ENCODE measurements around the gene GCA.
A peak's percentile ranks its signal among the peaks of the same experiment; 100 is the strongest.

DNA sequence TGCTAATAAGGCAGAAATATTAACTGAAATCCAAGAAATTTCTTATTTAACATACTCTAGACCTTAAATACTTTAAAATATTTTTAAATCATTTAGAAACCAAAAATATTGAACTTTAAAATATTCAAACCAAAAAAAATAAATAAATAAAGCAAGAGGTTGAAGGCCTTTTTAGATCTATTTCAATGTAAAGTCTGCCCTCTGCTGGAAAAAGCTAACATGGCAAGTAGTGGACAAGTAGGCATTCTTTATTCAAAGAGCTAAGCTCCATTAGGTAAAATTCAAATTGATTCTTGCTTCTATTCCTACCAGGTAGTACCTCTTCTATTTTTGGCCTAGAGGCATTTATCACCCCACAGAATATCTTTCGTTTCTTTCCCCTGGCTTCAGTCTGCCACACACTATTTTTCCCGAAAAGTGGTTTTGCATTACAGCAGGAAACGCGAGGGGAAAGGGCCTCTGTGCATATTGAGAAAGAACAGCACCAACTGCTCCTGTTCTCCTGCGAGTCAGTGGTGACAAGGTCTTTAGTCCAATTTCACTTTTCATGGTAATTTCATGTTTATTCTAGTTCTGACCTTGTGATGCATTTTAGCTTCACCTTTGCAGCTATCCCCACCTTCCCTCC lies 45.9 kb upstream of the GCA start:
- TF ChIP-seq NRF1 (IDR thresholded peaks at IDR 0.05; ENCODE audit: low read depth, low read length) (no peak), CEBPB (IDR thresholded peaks at IDR 0.05; ENCODE audit: low read depth, low read length) (no peak)
- TF ChIP-seq, protein P1, sequence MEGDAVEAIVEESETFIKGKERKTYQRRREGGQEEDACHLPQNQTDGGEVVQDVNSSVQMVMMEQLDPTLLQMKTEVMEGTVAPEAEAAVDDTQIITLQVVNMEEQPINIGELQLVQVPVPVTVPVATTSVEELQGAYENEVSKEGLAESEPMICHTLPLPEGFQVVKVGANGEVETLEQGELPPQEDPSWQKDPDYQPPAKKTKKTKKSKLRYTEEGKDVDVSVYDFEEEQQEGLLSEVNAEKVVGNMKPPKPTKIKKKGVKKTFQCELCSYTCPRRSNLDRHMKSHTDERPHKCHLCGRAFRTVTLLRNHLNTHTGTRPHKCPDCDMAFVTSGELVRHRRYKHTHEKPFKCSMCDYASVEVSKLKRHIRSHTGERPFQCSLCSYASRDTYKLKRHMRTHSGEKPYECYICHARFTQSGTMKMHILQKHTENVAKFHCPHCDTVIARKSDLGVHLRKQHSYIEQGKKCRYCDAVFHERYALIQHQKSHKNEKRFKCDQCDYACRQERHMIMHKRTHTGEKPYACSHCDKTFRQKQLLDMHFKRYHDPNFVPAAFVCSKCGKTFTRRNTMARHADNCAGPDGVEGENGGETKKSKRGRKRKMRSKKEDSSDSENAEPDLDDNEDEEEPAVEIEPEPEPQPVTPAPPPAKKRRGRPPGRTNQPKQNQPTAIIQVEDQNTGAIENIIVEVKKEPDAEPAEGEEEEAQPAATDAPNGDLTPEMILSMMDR (IDR thresholded peaks at IDR 0.05; ENCODE audit: control extremely low read depth in 1 of 3, insufficient read depth in 1 of 3, low read depth in 1 of 3, low read length in 3 of 3): peak in 2 of 3 experiments; percentile 56 to 70; a peak in 2 of 4 replicates

Data from H1 (cell line).